NCI-H1436 (cell line): ENCODE results near the gene MEMO1.
"Not testable (repeated sequence)": the region's sequence is repeated elsewhere in the genome, so short reads cannot be mapped to it uniquely, and the experiment has no call there.

Experiments
- DNase-seq: peaks from one replicate; lab custom pipeline; 2025; lab: John Stamatoyannopoulos, UW

The MEMO1 gene

GRCh38 chr2:31998731-31999383 lies 12.0 kb downstream of the MEMO1 start:
- DNase-seq: no peak

- DNase-seq: no peak
These were observed 13.2 kb downstream of the MEMO1 start for GRCh38 chr2:31997653-31998052.

- no peak for DNase-seq
These were observed 14.1 kb downstream of the MEMO1 start for GRCh38 chr2:31996571-31997150.

GRCh38 chr2:31992934-31993333 lies 17.9 kb downstream of the MEMO1 start:
- DNase-seq: no peak

- DNase-seq: no peak
These were observed 18.7 kb downstream of the MEMO1 start for GRCh38 chr2:31992025-31992579.

GRCh38 chr2:31989946-31990345 lies 20.9 kb downstream of the MEMO1 start:
- no peak for DNase-seq

- no peak for DNase-seq
These were observed 23.2 kb downstream of the MEMO1 start for GRCh38 chr2:31987454-31988220.

- DNase-seq: no peak
These were observed 23.9 kb downstream of the MEMO1 start for GRCh38 chr2:31986906-31987305.

GRCh38 chr2:31983762-31984467 lies 26.9 kb downstream of the MEMO1 start:
- DNase-seq: no peak

- DNase-seq: no peak
These were observed 30.0 kb downstream of the MEMO1 start for GRCh38 chr2:31980674-31981356.

GRCh38 chr2:31979956-31980355 lies 30.9 kb downstream of the MEMO1 start:
- no peak for DNase-seq

- no peak for DNase-seq
These were observed 31.8 kb downstream of the MEMO1 start for GRCh38 chr2:31979018-31979417.

- no peak for DNase-seq
These were observed 32.4 kb downstream of the MEMO1 start for GRCh38 chr2:31978436-31978835.

GRCh38 chr2:31973665-31974064 lies 37.1 kb downstream of the MEMO1 start:
- no peak for DNase-seq

- no peak for DNase-seq
These were observed 38.7 kb downstream of the MEMO1 start for GRCh38 chr2:31972059-31972458.

- DNase-seq: no peak
These were observed 41.6 kb downstream of the MEMO1 start for GRCh38 chr2:31969178-31969577.

GRCh38 chr2:31967790-31968189 lies 43.0 kb downstream of the MEMO1 start:
- DNase-seq: no peak

- not testable (repeated sequence) for DNase-seq
These were observed 44.4 kb downstream of the MEMO1 start for GRCh38 chr2:31966402-31966801.

- DNase-seq: no peak
These were observed 45.7 kb downstream of the MEMO1 start for GRCh38 chr2:31965094-31965493.

GRCh38 chr2:31962757-31963361 lies 47.9 kb downstream of the MEMO1 start:
- no peak for DNase-seq

- DNase-seq: no peak
These were observed 52.6 kb downstream of the MEMO1 start for GRCh38 chr2:31958140-31958717.
